AG09309 (cell line): ENCODE results near the gene NR2C2AP.

Experiments used
- DNase-seq: peaks from one replicate; pipeline ENCODE4 v3.0.0-alpha.2; 2010; ENCODE audit warnings: low read depth
- H3K4me3 ChIP-seq: 2 replicates; pipeline ENCODE4 v1.5.1; 2011; ENCODE audit warnings: mild to moderate bottlenecking, low read depth, low read length, moderate library complexity; ENCODE audit not compliant: control insufficient read depth
- CTCF ChIP-seq: IDR thresholded peaks from 2 replicates; pipeline ENCODE4 v1.5.1; 2011; ENCODE audit warnings: mild to moderate bottlenecking, low read depth, low read length, inconsistent platforms; ENCODE audit not compliant: insufficient read depth, control insufficient read depth; ENCODE audit errors: missing control alignments

The NR2C2AP gene

GRCh38 chr19:19204181-19204580, 967 bp upstream of the NR2C2AP start:
- no peak for DNase-seq
- no peak overlapping the region for H3K4me3 ChIP-seq
- no peak for TF ChIP-seq CTCF

GRCh38 chr19:19202707-19203011, 555 bp downstream of the NR2C2AP start:
- H3K4me3 ChIP-seq: peak overlapping the region; percentile 74
- TF ChIP-seq CTCF: no peak
- DNase-seq: no peak

- peak overlapping the region; percentile 74 for H3K4me3 ChIP-seq
- no peak for DNase-seq
- TF ChIP-seq CTCF: no peak
Observed at GRCh38 chr19:19201697-19202630, 1.2 kb downstream of the NR2C2AP start.

- DNase-seq: no peak
- peak overlapping the region; percentile 99 for H3K4me3 ChIP-seq
- no peak for TF ChIP-seq CTCF
Observed at GRCh38 chr19:19193926-19194325, 9.3 kb downstream of the NR2C2AP start.

DNA sequence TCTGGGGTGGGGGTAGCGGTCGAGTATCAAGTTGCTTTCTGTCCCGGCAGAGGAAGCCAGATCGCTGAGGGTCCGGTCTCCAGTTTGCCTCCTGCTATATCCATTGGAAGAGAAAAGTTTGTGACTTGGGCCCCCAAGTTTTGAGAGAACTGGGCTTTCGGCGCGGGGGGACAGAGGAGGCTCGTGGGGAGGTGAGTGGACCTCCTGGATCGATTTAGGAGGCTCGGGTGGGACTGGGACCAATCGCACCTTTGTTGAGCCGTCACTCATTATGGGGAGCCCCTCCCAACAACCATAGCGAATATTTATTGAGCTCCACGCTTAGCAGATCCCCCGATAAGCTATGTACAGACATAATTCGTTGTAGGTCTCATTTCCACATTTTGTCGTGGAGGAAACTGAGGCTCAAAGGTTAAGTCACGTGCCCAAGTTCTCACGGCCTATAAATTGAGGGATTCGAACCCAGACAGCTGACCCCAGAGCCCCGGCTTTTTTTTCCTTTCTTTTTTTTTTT, 10.2 kb downstream of the NR2C2AP start:
- peak overlapping the region; percentile 99 for H3K4me3 ChIP-seq
- no peak for TF ChIP-seq CTCF
- no peak for DNase-seq

DNA sequence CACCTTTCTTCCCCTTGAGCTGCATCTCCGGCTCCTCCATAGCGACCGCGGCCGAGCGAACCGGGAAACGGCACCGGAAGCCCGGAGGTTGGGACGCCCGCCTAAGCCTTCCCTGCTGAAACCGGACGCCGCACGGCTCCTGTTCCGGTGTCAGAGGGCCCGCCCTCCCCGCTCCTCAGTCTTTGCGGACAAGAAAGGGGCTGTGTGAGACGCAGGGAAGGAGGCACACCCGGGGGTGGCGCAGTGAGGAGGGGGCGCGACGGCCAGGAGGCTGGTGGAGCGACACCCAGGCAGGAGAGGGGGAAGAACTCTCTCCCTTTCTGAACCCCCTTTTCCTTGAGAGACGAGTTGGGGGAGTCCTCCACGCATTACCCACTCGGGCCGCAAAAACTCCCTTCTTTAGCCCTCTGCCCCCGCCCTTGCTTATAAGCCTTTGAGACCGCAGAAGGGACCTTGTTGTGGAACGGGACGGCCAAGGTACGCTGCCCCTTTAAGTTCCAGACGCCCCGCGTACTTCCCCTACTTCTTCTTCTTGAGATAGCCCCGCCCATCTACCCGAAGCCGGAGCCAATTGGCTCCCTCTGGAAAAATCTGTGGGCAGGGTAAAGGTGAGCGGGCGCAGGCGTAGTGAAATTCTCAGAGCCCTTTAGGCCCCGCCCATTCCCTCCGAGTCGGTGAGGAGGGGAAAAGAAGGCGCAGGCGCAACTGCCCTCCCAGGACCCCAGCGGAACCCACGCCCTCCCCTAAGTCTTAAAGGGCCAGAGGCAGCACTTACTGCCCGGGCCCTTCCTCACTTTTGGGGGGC, 10.9 kb downstream of the NR2C2AP start, which contains the start of the genes BORCS8 and RFXANK:
TSS of gene BORCS8 (minus strand) at position 75 of the 805 bp plus-strand sequence. CDS start at position 40, 35 bp downstream.
TSS of gene RFXANK (plus strand) at position 181 of the 805 bp plus-strand sequence. CDS start 1,689 bp downstream, outside the sequence.
- peak within 1 kb of the TSS; percentile 99 for H3K4me3 ChIP-seq
- DNase-seq: peak; percentile 94
- TF ChIP-seq CTCF: no peak
